Adipocyte (in vitro differentiated cells): ENCODE measurements around the gene TERB1.
A peak's percentile ranks its signal among the peaks of the same experiment; 100 is the strongest.
"Not testable (repeated sequence)": the region's sequence is repeated elsewhere in the genome, so short reads cannot be mapped to it uniquely, and the experiment has no call there.

Experiments used
- DNase-seq: peaks from one replicate; pipeline ENCODE4 v3.0.0-alpha.2; 2015; ENCODE audit warnings: low read depth
- H3K27me3 ChIP-seq: replicated peaks from 2 replicates; pipeline ENCODE4 v1.7.0; 2013; ENCODE audit warnings: mild to moderate bottlenecking, low read length, moderate library complexity; ENCODE audit not compliant: control insufficient read depth, insufficient read depth
- H3K36me3 ChIP-seq: 2 replicates; pipeline ENCODE4 v1.7.0; 2013; ENCODE audit warnings: low read length, mild to moderate bottlenecking, moderate library complexity; ENCODE audit not compliant: control insufficient read depth, insufficient read depth, severe bottlenecking
- H3K4me1 ChIP-seq: 2 replicates; pipeline ENCODE4 v1.7.0; 2013; ENCODE audit warnings: mild to moderate bottlenecking, low read length, moderate library complexity; ENCODE audit not compliant: control insufficient read depth, insufficient read depth
- H3K4me3 ChIP-seq: 2 replicates; pipeline ENCODE4 v1.7.0; 2013; ENCODE audit warnings: mild to moderate bottlenecking, low read length, moderate library complexity
- H3K9ac ChIP-seq: 2 replicates; pipeline ENCODE4 v1.7.0; 2013; ENCODE audit warnings: mild to moderate bottlenecking, low read length, moderate library complexity
- H3K9me3 ChIP-seq: 2 replicates; pipeline ENCODE4 v1.7.0; 2013; ENCODE audit warnings: mild to moderate bottlenecking, low read length, moderate library complexity; ENCODE audit not compliant: control insufficient read depth

TERB1 gene

DNA sequence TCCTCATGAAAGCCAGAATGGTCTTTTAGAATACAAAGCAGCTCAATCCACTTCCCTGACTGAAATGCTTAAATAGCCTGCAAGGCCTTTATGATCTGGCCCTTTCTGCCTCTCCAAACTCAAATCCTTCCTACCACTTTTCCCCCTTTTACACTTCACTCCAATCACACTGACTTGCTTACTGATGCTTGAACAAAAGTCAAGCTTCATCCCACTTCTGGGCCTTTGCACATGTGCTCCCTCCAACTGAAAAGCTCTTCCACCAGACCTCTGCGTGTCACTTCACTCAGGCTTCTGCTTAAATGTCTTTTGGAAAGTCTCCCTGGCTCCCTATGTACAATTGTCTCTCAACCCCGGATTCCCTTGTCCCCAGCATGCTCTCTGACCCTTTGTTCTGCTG, 13.3 kb upstream of the TERB1 start:
- Histone ChIP-seq H3K27me3 (no peaks in the 10 kb centered on the region), H3K9me3 (no peaks in the 10 kb centered on the region), H3K36me3 (peaks cover 91% of the 10 kb centered on the region), H3K4me1 (no peaks in the 10 kb centered on the region), H3K9ac (no peak overlapping the region), H3K4me3 (no peak overlapping the region)
- DNase-seq, result no peak

DNA sequence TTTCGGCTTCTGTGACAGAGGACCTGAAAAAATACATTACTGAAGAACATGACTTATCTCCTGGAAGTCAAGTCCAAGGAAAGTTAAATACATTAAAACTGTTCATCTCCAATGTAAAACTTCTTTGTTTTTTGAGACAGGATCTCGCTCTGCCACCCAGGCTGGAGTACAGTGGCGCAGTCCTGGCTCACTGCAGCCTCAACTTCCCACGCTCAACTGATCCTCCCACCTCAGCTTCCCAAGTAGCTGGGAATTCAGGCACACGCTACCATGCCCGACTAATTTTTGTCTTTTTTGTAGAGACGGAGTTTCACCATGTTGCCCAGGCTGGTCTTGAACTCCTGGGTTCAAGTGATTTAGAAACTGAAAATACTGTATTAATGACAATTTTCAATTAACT, 9.7 kb upstream of the TERB1 start:
- no peak overlapping the region for H3K9ac ChIP-seq
- no peak overlapping the region for H3K4me3 ChIP-seq
- no peaks in the 10 kb centered on the region for H3K9me3 ChIP-seq
- no peak for DNase-seq
- no peaks in the 10 kb centered on the region for H3K27me3 ChIP-seq
- H3K36me3 ChIP-seq, result peaks cover 90% of the 10 kb centered on the region
- H3K4me1 ChIP-seq, result no peaks in the 10 kb centered on the region

DNA sequence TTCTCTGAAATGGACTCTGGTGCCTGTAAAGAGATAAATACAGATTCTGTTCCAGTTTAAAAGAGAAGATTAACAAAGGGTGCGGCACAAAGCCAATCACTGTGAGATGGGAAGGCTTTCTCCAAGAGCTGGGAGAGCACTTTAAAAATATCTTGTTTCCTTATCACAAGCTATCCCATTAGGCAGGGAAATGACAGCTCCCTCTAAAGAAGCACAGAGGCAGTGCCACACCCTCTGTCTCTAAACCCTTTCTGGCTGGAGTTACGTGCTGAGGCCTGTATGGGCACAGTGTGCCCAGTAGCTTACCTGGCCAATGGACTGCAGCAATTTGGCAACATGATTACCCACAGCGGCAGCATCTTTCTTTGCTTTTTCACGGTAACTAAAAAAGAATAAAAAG, 9.0 kb upstream of the TERB1 start:
- Histone ChIP-seq H3K27me3 (no peaks in the 10 kb centered on the region), H3K9me3 (no peaks in the 10 kb centered on the region), H3K36me3 (peaks cover 92% of the 10 kb centered on the region), H3K9ac (no peak overlapping the region), H3K4me3 (no peak overlapping the region), H3K4me1 (no peaks in the 10 kb centered on the region)
- DNase-seq, result no peak

DNA sequence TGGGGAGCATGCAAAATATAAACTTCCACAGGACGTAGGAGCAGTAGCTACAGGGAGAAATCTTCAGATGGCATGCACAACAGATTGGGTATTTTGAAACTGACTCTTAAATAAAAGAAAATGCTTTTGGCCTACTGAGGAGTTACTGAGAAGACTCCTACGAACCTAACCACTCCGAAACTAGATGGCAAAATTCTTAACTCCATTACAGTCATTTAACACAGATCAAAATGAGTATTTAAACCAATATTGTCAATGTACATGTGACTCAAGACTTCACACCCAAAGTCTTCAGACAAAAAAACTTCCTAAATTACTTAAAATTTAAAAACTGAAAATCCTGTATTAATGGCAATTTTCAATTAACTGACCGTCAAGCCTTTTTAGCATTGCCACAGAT, 8.4 kb upstream of the TERB1 start:
- H3K9ac ChIP-seq, result no peak overlapping the region
- peaks cover 92% of the 10 kb centered on the region for H3K36me3 ChIP-seq
- DNase-seq, result no peak
- H3K9me3 ChIP-seq, result no peaks in the 10 kb centered on the region
- H3K27me3 ChIP-seq, result no peaks in the 10 kb centered on the region
- H3K4me1 ChIP-seq, result no peaks in the 10 kb centered on the region
- H3K4me3 ChIP-seq, result no peak overlapping the region

DNA sequence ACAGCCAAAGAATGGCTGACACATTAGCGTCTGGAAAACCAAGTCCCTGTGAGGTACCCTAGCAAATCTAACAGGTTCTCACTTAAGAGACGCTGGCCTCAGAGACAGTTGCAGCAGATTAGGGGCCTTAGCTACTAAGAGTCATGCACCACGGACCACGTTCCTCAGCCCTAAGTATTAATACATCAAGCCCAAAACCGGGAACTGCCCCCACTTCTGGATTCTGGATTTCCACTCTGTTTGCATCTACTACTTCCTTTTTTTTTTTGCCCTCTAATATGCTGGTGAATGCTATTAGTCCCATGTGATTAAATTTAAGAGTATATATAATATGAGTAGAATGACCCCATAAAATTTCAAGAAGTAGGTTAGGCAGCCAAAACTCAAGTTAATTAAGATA, 775 bp upstream of the TERB1 start:
- H3K4me3 ChIP-seq, result no peak overlapping the region
- H3K36me3 ChIP-seq, result peaks cover 58% of the 10 kb centered on the region
- no peak for DNase-seq
- no peaks in the 10 kb centered on the region for H3K4me1 ChIP-seq
- no peak overlapping the region for H3K9ac ChIP-seq
- H3K9me3 ChIP-seq, result no peaks in the 10 kb centered on the region
- no peaks in the 10 kb centered on the region for H3K27me3 ChIP-seq

DNA sequence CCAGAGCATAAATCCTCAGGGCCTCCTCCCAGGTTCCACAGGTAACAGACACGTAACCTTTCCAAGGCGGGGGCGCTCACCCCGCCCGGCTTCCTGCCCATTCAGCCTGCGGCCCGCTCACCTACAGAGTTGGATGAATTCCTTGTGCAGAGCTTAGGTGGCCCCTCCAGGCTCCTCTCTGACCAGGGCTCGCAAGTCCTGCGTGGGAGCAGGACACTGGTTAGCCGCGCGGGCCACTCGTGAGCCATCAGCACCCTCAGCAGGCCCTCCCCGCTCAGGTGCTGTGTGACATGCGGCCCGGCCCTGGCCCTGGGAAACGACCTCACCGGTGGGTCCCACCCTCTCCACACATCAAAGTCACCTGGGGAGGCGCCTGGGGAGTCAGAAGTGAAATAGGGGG, 528 bp downstream of the TERB1 start:
- Histone ChIP-seq H3K36me3 (peaks cover 45% of the 10 kb centered on the region), H3K9ac (no peak overlapping the region), H3K4me1 (no peaks in the 10 kb centered on the region), H3K27me3 (no peaks in the 10 kb centered on the region), H3K4me3 (no peak overlapping the region), H3K9me3 (no peaks in the 10 kb centered on the region)
- no peak for DNase-seq

DNA sequence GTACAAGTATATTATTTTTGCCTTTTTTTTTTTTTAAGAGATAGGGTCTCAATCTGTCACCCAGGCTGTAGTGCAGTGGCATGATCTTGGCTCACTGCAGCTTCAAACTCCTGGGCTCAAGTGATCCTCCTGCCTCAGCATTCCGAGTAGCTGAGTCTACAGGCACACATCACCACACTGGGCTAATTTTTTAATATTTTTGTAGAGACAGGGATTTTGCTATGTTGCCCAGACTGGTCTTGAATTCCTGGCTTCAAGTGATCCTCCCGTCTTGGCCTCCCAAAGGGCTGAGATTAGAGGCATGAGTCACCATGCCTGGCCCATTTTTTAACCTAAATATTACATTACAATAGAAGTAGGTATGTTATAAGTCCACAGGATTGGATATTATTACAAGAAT, 3.2 kb downstream of the TERB1 start:
- H3K9me3 ChIP-seq, result no peaks in the 10 kb centered on the region
- no peak overlapping the region for H3K4me3 ChIP-seq
- no peaks in the 10 kb centered on the region for H3K27me3 ChIP-seq
- peak; percentile 23 for DNase-seq
- peaks cover 18% of the 10 kb centered on the region for H3K36me3 ChIP-seq
- no peaks in the 10 kb centered on the region for H3K4me1 ChIP-seq
- H3K9ac ChIP-seq, result no peak overlapping the region

DNA sequence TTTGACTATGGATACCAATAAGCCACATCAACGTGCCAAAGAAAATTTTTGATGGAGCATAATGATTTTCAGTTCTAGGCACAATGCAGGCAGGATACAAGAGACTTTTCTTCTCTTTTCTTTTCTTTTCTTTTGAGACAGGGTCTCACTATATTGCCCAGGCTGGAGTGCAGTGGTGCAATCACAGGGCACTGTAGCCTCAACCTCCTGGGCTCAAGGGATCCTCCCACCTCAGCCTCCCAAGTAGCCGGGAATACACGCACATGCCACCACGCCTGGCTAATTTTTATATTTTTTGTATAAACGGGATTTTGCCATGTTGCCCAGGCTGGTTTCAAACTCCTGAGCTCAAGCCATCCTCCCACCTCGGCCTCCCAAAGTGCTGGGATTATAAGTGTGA, 7.4 kb downstream of the TERB1 start:
- H3K27me3 ChIP-seq, H3K9me3 ChIP-seq, H3K4me1 ChIP-seq, DNase-seq, H3K9ac ChIP-seq, H3K36me3 ChIP-seq, H3K4me3 ChIP-seq: not testable (repeated sequence)

DNA sequence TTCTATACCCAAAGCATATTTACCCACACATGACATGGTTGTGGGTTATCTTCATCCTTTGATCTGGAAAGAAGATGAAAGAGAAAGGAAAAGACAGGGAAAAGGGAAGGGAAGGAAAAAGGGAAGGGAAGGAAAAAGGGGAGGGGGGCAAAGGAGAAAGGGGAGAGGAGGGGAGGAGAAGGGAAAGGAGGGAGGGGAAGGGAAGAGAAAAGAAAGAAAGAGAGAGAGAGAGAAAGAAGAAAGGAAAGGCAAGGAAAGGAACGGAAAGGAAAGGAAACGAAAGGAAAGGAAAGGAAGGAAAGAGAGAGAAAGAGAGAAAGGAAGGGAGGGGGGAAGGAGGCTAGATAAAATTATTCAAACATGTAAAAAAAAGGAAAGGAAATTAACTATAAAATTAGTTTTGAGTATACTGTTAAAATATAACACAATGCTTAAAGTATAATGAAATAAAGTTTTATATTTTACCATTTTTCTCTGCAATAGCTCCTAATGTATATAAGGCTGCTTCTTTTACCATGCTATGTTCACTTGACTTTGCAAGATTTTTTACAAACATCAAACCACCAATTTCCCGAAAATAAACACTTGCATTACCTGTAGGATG, 11.2 kb downstream of the TERB1 start:
- DNase-seq, result no peak
- Histone ChIP-seq H3K27me3 (no peaks in the 10 kb centered on the region), H3K36me3 (no peaks in the 10 kb centered on the region)

DNA sequence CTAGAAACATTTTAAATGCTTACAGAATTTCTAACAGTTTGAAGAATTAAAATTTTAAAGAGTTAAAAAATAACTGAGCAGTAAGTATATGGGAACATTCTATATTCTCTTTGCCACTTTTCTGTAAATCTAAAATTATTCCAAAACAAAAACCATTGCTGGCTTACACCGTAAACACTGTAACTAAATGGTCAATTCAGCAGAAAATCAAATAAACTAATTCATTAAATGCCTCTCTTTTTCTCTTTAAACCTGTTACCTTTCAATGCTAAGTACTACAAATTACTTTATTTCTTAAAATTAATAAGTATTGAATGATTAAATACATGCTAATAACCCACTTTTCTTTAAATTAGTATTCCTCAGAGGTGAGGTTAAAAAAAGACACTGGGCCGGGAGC, 14.0 kb downstream of the TERB1 start:
- no peak for DNase-seq
- H3K27me3 ChIP-seq, result no peaks in the 10 kb centered on the region
- H3K9ac ChIP-seq, result no peak overlapping the region
- H3K36me3 ChIP-seq, result no peaks in the 10 kb centered on the region
- no peaks in the 10 kb centered on the region for H3K4me1 ChIP-seq
- no peak overlapping the region for H3K4me3 ChIP-seq
- no peaks in the 10 kb centered on the region for H3K9me3 ChIP-seq

More for the DNA sequence above, 11.2 kb downstream of the TERB1 start:
- Histone ChIP-seq H3K9ac (no peak overlapping the region), H3K4me1 (no peaks in the 10 kb centered on the region), H3K9me3 (no peaks in the 10 kb centered on the region), H3K4me3 (no peak overlapping the region)

DNA sequence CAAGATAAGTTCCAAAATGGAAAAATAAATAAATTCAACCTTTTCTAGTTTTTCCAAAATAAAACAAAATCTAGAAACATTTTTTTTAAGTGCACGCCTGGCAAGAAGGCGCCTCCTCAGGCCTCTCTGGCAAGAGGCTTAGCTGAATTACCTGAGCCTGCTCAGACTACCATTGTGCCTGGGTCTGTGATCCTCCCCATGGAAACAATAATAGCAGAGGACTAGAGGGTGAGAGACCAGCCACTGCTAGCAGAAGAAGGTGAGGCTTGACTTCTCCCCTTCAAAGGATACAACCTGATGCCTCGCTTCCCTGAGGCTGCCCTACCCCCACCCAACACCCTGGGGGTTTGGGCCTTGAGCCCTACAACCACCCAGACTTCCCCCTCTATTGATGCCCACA, 14.8 kb downstream of the TERB1 start:
- no peaks in the 10 kb centered on the region for H3K4me1 ChIP-seq

DNA sequence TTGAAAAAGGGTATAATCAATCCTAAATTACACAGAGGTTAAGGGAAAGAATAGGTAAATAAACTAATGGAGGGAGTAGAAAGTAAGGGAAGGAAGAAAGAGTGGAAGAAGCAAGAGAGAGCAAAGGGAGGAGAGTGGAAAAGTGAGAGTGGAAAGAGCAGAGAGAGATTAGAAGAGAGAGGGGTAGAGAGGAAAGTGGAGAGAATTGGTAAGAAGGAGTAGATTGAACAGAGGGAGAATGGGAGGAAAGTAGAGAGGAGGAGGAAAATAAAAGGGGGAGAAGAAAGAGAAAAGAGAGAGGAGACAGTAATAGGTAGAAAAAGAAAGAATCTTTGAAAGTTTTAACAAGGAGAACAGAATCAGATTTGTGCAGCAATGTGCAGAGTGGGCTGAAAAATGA, 24.9 kb downstream of the TERB1 start:
- H3K9me3 ChIP-seq, result no peaks in the 10 kb centered on the region
- H3K4me1 ChIP-seq, result no peaks in the 10 kb centered on the region
- DNase-seq, result no peak
- H3K9ac ChIP-seq, result no peak overlapping the region
- H3K27me3 ChIP-seq, result no peaks in the 10 kb centered on the region
- H3K4me3 ChIP-seq, result no peak overlapping the region
- H3K36me3 ChIP-seq, result no peaks in the 10 kb centered on the region

More for the DNA sequence above, 14.8 kb downstream of the TERB1 start:
- Histone ChIP-seq H3K4me3 (no peak overlapping the region), H3K9me3 (no peaks in the 10 kb centered on the region), H3K36me3 (no peaks in the 10 kb centered on the region), H3K27me3 (no peaks in the 10 kb centered on the region), H3K9ac (no peak overlapping the region)
- DNase-seq, result no peak
